ENCODE data around the gene ZNF396. TPM values are rescaled to one million over a fixed set of nuclear protein-coding genes. Genes with fewer than 3 reads are reported as not detected.

Gene ZNF396
- total RNA-seq, 1 experiment from 2014 or later: 1.0 TPM

GRCh38 chr18:35344736-35345459 is 32.2 kb downstream of the ZNF396 start:
- ChIA-PET POLR2A (interaction anchor here (1.1 to 1.8 kb wide), 3 partner anchors 10 to 104 kb away, joined by 3 to 8 read pairs (median 4); partner anchors contain the start of gene ZNF397), CTCF (interaction anchor here (0.9 to 2.9 kb wide), 4 partner anchors 10 to 105 kb away, joined by 3 to 23 read pairs (median 4); partner anchors contain the start of gene ZNF397)
- Mint-ChIP-seq H3K27ac (peak overlapping the region; percentile 82), H3K4me3 (peak overlapping the region; percentile 98), H3K4me1 (peaks cover 21% of the 10 kb centered on the region), H3K36me3 (peaks cover 6% of the 10 kb centered on the region), H3K9me3 (peaks cover 4% of the 10 kb centered on the region; the same call in 1 of the 2 replicates), H3K27me3 (ENCODE audit: low read depth) (peaks cover 3% of the 10 kb centered on the region)
- TF ChIP-seq ZNF512 (CRISPR knock-in tag; IDR thresholded peaks at IDR 0.05; ENCODE audit: borderline replicate concordance): no peak
- no peak for TF ChIP-seq ZNF425 (CRISPR knock-in tag; conservative IDR thresholded peaks at IDR 0.05)
- TF ChIP-seq NR1H2 (CRISPR knock-in tag; IDR thresholded peaks at IDR 0.05): no peak
- TF ChIP-seq ZNF219 (CRISPR knock-in tag; IDR thresholded peaks at IDR 0.05; ENCODE audit: borderline replicate concordance): no peak
- TF ChIP-seq E2F5 (CRISPR knock-in tag; IDR thresholded peaks at IDR 0.05): no peak
- no peak for TF ChIP-seq MLX (CRISPR knock-in tag; IDR thresholded peaks at IDR 0.05)
- DNase-seq (ENCODE audit: low spot score): no peak
- ATAC-seq: no peak

- Mint-ChIP-seq H3K27me3 (ENCODE audit: low read depth) (peaks cover 3% of the 10 kb centered on the region), H3K27ac (peak within 1 kb of the TSS; percentile 89), H3K36me3 (peaks cover 14% of the 10 kb centered on the region), H3K4me3 (peak within 1 kb of the TSS; percentile 98), H3K4me1 (peaks cover 21% of the 10 kb centered on the region), H3K9me3 (no peaks in the 10 kb centered on the region)
- ChIA-PET POLR2A (interaction anchor here (1.2 to 1.8 kb wide), 2 partner anchors 11 to 103 kb away, joined by 4 to 8 read pairs; partner anchors contain the start of gene ZNF397), CTCF (interaction anchor here (0.9 to 2.9 kb wide), 3 partner anchors 11 to 104 kb away, joined by 3 to 23 read pairs (median 3); partner anchors contain the start of gene ZNF397)
- DNase-seq (ENCODE audit: low spot score) (peak; percentile 90), ATAC-seq (peak; percentile 89)
- no peak for TF ChIP-seq E2F4 (CRISPR knock-in tag; IDR thresholded peaks at IDR 0.05; ENCODE audit: borderline replicate concordance, low read depth)
- TF ChIP-seq HMGXB4 (CRISPR knock-in tag; IDR thresholded peaks at IDR 0.05): 0 out of 2 replicates have a peak, but pooled peaks have one; percentile 35
- TF ChIP-seq SMAD3 (CRISPR knock-in tag; IDR thresholded peaks at IDR 0.05; ENCODE audit: borderline replicate concordance): no peak
- no peak for TF ChIP-seq PRRX2 (CRISPR knock-in tag; IDR thresholded peaks at IDR 0.05)
- no peak for TF ChIP-seq ZNF232 (CRISPR knock-in tag; IDR thresholded peaks at IDR 0.05)
- 0 out of 2 replicates have a peak, but pooled peaks have one; percentile 48 for TF ChIP-seq NFATC4 (CRISPR knock-in tag; IDR thresholded peaks at IDR 0.05)
- TF ChIP-seq CDX4 (CRISPR knock-in tag; IDR thresholded peaks at IDR 0.05; ENCODE audit: borderline replicate concordance): no peak
- TF ChIP-seq IRF2 (CRISPR knock-in tag; IDR thresholded peaks at IDR 0.05; ENCODE audit: borderline replicate concordance, low read depth): no peak
- TF ChIP-seq ZNF219 (CRISPR knock-in tag; IDR thresholded peaks at IDR 0.05; ENCODE audit: borderline replicate concordance): no peak
- TF ChIP-seq FOXP1 (CRISPR knock-in tag; IDR thresholded peaks at IDR 0.05; ENCODE audit: borderline replicate concordance): peak; percentile 56; the same call in 1 of the 2 replicates
- TF ChIP-seq CREB1 (CRISPR knock-in tag; IDR thresholded peaks at IDR 0.05): no peak
- no peak for TF ChIP-seq HMGA2 (CRISPR knock-in tag; IDR thresholded peaks at IDR 0.05)
- TF ChIP-seq FOXJ3 (CRISPR knock-in tag; IDR thresholded peaks at IDR 0.05; ENCODE audit: borderline replicate concordance): no peak
- no peak for TF ChIP-seq MLX (CRISPR knock-in tag; IDR thresholded peaks at IDR 0.05)
- no peak for TF ChIP-seq ZBTB21 (CRISPR knock-in tag; IDR thresholded peaks at IDR 0.05; ENCODE audit: borderline replicate concordance)
- TF ChIP-seq CBFB (CRISPR knock-in tag; IDR thresholded peaks at IDR 0.05; ENCODE audit: low read depth): no peak
- no peak for TF ChIP-seq GTF2I (CRISPR knock-in tag; conservative IDR thresholded peaks at IDR 0.05)
Measured at GRCh38 chr18:35343936-35344735, 33.0 kb downstream of the ZNF396 start, which contains the start of gene ZNF24. Gene ZNF24 (minus strand): TSS chr18:35344420. CDS start chr18:35340650, 3,770 bp downstream.
